ENCODE results near the gene ELAC1. TPM values are rescaled to one million over a fixed set of nuclear protein-coding genes. Genes with fewer than 3 reads are reported as not detected.

The ELAC1 gene
- 1 to 10 TPM; 4.4 to 8.0 (median 6.8) TPM for total RNA-seq

DNA sequence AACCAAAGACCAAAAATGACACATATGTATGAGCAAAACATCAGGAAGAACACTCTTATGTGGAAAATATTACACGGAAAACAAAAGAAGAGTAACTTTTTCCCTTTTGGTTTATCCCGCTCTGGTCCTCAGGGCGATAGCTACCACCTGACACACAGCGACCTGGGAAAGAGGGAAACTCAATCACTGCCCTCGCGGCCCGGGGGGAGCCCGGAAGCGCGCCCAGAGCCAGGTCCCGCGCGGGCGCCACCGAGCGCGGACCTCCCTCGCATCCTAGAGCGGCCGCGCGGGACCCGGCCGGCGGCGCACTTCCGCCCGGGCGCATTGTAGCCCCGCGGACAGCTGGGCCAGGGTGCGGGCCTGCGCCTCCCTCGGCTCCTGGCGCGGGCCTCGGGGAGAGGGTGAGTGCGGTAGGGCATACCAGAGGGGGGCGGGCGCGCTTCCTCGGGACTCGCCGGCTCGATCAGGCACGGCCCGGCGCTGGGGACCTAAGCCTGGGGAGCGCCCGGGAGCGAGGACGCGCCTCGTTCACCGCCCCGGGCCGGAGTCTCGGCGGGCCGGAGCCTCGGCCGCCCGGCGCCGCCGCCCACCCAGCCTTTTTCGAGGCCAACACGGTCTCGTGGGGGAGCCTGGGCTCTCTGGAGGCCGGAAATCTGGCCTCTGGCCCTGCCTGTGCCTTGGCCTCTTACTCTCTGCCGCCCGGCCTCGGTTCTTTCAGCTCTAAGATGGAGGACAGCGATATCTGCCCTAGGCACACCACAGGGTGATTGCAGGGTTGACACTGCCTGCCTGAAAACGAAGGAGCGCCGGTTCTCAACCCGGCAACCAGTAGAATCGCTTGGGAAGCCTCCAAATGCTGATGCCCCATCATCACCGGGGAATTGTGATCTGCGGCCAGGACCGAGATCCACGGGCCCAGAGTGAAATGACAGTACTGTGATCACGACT lies at the start of gene ELAC1:
Gene ELAC1 (plus strand): TSS at position 327 of the 948 bp plus-strand sequence. CDS start 6,365 bp downstream, outside the sequence.
- 2% methylated on average over 34 of the region's 84 CpGs for WGBS
- Histone ChIP-seq H3K27ac (peak within 1 kb of the TSS; percentile 99), H3K4me3 (peak within 1 kb of the TSS; percentile 89), H3K9me3 (peaks cover 2% of the 10 kb centered on the region), H3K36me3 (no peaks in the 10 kb centered on the region), H3K27me3 (no peaks in the 10 kb centered on the region), H3K4me1 (peaks cover 25% of the 10 kb centered on the region)
- peak; percentile 76 to 83 for DNase-seq (ENCODE audit: low spot score in 2 of 2)
- TF ChIP-seq, protein P1, sequence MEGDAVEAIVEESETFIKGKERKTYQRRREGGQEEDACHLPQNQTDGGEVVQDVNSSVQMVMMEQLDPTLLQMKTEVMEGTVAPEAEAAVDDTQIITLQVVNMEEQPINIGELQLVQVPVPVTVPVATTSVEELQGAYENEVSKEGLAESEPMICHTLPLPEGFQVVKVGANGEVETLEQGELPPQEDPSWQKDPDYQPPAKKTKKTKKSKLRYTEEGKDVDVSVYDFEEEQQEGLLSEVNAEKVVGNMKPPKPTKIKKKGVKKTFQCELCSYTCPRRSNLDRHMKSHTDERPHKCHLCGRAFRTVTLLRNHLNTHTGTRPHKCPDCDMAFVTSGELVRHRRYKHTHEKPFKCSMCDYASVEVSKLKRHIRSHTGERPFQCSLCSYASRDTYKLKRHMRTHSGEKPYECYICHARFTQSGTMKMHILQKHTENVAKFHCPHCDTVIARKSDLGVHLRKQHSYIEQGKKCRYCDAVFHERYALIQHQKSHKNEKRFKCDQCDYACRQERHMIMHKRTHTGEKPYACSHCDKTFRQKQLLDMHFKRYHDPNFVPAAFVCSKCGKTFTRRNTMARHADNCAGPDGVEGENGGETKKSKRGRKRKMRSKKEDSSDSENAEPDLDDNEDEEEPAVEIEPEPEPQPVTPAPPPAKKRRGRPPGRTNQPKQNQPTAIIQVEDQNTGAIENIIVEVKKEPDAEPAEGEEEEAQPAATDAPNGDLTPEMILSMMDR (IDR thresholded peaks at IDR 0.05), result peak in 1 of 2 donors; percentile 5
- peak in 2 of 3 donors; percentile 19 to 84 for TF ChIP-seq POLR2AphosphoS5 (IDR thresholded peaks at IDR 0.05)
- TF ChIP-seq POLR2A (IDR thresholded peaks at IDR 0.05), result peak; percentile 89 to 93
- TF ChIP-seq EP300 (IDR thresholded peaks at IDR 0.05), result no peak

DNA sequence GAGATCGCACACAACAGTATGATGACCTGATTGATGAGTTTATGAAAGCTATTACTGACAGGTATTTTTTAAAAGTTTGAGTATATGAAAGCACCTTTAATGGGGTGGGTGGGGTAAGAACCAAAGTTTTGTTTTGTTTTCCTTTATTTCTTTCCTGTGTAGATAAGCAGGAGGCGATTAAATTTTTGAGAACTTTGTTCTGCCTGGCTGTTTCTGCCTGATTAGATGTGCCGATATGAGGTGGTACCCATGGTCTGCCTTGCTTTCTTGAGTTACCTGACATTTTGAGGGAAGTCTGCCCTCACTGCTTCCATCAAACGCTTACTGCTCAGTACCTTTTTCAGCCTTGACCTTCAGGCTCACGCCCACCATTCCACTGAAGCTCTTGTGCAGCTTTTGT lies 49.7 kb upstream of the ELAC1 start:
- 97% methylated on average over 5 of the region's 5 CpGs for WGBS
- Histone ChIP-seq H3K9me3 (no peaks in the 10 kb centered on the region), H3K4me3 (no peak overlapping the region), H3K27me3 (no peaks in the 10 kb centered on the region), H3K36me3 (peaks cover 49% of the 10 kb centered on the region), H3K4me1 (no peaks in the 10 kb centered on the region), H3K27ac (no peak overlapping the region)
- TF ChIP-seq POLR2AphosphoS5 (IDR thresholded peaks at IDR 0.05), result no peak
- TF ChIP-seq, protein P1 (IDR thresholded peaks at IDR 0.05), result no peak
- TF ChIP-seq EP300 (IDR thresholded peaks at IDR 0.05), result no peak
- no peak for TF ChIP-seq POLR2A (IDR thresholded peaks at IDR 0.05)
- DNase-seq (ENCODE audit: low spot score in 2 of 2), result no peak

- Histone ChIP-seq H3K27me3 (no peaks in the 10 kb centered on the region), H3K9me3 (no peaks in the 10 kb centered on the region), H3K36me3 (peaks cover 76% of the 10 kb centered on the region), H3K4me3 (no peak overlapping the region), H3K4me1 (no peaks in the 10 kb centered on the region), H3K27ac (no peak overlapping the region)
- WGBS, result 96% methylated on average over 2 of the region's 2 CpGs
- DNase-seq (ENCODE audit: low spot score in 2 of 2), result no peak
- no peak for TF ChIP-seq POLR2AphosphoS5 (IDR thresholded peaks at IDR 0.05)
- TF ChIP-seq POLR2A (IDR thresholded peaks at IDR 0.05), result no peak
- no peak for TF ChIP-seq EP300 (IDR thresholded peaks at IDR 0.05)
- TF ChIP-seq, protein P1 (IDR thresholded peaks at IDR 0.05), result no peak
These were observed 43.5 kb upstream of the ELAC1 start for GRCh38 chr18:50924372-50924771.

DNA sequence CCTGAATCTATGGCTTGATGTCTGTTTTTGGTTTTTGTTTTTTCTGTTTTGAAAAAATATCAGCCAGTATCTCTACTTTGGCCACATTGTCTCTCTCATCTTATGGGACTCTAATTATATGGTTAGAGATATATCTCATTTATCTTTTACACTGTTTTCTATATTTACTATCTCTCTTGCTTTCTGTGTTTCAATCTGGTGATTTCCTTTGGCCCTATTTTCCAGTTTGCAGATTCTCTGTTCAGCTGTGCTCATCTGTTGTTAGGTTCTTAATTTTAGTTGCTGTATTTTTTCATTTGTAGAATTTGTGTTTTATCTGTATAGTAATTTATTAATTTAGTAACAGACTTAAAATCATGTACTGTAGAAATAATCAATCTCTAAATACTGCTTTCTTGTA lies 41.3 kb upstream of the ELAC1 start:
- no peak overlapping the region for H3K4me3 ChIP-seq
- TF ChIP-seq POLR2AphosphoS5 (IDR thresholded peaks at IDR 0.05) (no peak), POLR2A (IDR thresholded peaks at IDR 0.05) (no peak), EP300 (IDR thresholded peaks at IDR 0.05) (no peak)
- TF ChIP-seq, protein P1 (IDR thresholded peaks at IDR 0.05), result no peak
- no peaks in the 10 kb centered on the region for H3K9me3 ChIP-seq
- H3K4me1 ChIP-seq, result no peaks in the 10 kb centered on the region
- peaks cover 60% of the 10 kb centered on the region for H3K36me3 ChIP-seq
- DNase-seq (ENCODE audit: low spot score in 2 of 2), result no peak
- H3K27ac ChIP-seq, result no peak overlapping the region
- no peaks in the 10 kb centered on the region for H3K27me3 ChIP-seq

DNA sequence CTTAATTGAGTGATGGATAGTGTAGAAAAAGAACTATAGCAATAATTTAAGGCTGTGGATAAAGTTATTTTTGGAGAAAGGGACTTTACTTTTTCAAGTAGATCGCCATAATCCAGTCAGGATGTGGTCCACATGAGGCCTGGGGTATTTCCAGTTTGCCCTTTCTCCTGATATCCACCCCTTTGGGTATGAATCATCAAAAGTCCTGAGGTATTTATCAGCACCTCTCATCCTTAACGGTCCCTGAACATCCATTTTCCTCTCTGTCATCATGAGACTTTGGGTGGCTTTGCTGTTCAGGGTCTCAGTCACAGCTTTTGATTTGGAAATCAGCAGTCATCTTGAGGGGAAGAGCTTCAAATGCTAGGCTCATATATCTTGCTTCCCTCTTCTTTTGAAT lies 39.3 kb upstream of the ELAC1 start:
- 85% methylated on average over 2 of the region's 2 CpGs for WGBS
- Histone ChIP-seq H3K9me3 (no peaks in the 10 kb centered on the region), H3K4me3 (no peak overlapping the region), H3K36me3 (peaks cover 46% of the 10 kb centered on the region), H3K4me1 (no peaks in the 10 kb centered on the region), H3K27me3 (no peaks in the 10 kb centered on the region), H3K27ac (no peak overlapping the region)
- TF ChIP-seq EP300 (IDR thresholded peaks at IDR 0.05), result no peak
- TF ChIP-seq, protein P1 (IDR thresholded peaks at IDR 0.05), result no peak
- no peak for TF ChIP-seq POLR2AphosphoS5 (IDR thresholded peaks at IDR 0.05)
- no peak for TF ChIP-seq POLR2A (IDR thresholded peaks at IDR 0.05)
- no peak for DNase-seq (ENCODE audit: low spot score in 2 of 2)

Measured in suprapubic skin (tissue), 4 donors.